ENCODE results near the gene GRK1.

The GRK1 gene

DNA sequence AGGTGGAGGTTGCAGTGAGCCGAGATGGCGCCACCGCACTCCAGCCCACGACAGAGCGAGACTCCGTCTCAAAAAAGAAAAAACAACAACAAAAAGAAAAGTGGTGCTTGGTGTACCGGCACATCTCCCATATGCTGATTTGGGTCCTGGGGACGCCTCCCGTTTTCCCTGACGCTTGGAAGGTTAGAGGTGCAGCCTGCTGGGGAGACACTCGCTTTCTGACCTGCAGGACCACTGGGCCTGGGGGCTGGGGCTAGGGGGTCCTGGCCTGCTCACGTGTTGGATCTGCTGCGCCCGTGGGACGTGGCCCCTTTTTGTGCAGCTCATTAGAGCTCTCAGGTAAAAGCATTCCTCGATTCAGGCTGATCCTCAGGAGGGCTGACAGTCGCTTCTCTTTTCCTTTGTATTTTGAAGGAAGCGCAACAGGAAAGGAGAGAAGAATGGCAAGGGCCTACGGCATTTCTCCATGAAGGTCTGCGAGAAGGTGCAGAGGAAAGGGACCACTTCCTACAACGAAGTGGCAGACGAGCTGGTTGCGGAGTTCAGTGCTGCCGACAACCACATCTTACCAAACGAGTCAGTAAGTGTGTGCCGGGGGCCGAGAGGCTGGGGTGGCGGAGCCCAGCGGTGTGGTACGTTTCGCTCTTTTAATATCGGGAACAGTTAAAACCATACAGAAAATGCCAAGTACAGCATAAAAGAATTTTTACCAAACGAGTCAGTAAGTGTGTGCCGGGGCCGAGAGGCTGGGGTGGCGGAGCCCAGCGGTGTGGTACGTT is 34.1 kb upstream of the GRK1 start:
- DNase-seq, result no peak

DNA sequence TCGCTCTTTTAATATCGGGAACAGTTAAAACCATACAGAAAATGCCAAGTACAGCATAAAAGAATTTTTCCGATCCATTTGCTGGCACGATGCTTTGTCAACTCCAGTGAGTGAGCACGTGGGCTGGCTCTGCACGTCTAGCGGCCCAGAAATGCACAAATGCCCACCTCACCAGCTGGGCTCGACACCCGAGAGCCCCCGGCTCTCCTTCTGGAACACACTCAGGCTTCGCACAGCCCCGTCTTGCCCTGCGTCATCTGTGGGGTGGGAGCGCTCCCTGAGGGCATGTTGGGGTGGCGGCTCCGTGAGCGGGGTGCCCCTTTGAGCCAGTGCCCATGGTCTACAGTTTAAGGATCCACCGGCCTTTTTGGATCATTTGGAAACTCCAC is 33.5 kb upstream of the GRK1 start:
- DNase-seq, result no peak

DNA sequence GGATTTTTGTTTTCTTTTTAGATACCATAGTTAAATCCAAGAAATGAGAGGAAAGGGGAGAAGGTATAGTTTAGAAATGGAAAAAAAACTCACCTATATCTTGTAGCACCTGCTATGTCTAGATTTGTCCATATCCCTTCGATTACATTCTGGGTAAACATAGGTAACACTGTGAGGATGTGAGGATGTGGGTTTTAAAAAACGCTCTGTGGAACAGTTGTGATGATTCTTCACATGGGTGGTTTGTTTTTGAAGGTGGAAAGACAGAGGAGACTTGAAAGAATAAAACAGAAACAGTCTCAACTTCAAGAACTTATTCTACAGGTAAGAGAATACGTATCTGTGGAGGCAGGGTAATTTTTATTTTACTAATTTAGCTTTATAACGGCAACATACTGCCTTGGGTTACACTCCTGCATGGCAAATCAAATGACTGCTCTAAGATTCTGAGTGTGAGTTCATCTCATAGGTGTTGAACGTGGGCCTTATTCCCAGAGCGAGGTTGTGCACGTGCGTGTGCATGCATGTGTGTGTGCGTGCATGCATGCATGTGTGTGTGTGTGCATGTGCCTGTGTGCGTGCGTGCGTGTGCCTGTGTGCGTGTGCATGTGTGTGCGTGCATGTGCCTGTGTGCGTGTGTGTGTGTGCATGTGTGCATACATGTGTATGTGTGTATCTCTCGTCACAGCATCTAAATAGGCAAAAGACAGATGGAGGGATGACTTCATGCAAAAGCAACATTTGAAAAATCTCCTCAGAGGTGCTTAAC is 32.6 kb upstream of the GRK1 start:
- DNase-seq, result no peak

DNA sequence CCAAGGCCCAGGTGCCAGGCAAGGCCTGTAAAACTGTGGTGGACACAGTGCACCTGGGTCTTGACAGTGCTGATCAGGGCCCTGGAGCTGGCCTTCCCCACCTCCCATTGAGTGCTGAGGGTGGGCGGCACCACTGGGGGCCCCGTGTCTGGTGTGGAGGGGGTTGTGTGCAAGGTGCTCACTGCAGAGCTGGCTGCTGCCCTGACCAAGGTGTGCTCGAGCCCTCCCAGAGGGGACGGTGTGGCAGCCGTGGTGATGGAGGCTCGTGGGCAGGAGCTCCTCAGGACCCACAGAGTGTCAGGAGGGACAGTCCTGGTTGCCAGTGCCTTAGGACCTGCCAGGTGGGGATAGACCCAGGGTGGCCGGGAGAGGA is 32.0 kb upstream of the GRK1 start:
- no peak for DNase-seq

DNA sequence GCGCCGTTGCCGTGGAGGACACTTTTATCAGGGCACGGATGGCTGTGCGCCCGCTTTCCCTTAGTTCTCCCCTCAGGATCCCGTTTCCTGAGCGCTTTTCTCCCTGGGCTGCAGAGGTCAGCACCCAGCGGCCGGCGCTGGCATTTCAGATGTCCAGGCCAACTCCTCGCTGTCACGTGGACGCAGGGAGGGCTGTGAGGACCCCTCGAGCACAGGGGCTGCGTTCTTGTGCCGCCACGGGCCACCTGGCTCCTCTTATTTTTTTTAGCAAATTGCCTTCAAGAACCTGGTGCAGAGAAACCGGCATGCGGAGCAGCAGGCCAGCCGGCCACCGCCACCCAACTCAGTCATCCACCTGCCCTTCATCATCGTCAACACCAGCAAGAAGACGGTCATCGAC is 31.3 kb upstream of the GRK1 start:
- DNase-seq, result no peak

DNA sequence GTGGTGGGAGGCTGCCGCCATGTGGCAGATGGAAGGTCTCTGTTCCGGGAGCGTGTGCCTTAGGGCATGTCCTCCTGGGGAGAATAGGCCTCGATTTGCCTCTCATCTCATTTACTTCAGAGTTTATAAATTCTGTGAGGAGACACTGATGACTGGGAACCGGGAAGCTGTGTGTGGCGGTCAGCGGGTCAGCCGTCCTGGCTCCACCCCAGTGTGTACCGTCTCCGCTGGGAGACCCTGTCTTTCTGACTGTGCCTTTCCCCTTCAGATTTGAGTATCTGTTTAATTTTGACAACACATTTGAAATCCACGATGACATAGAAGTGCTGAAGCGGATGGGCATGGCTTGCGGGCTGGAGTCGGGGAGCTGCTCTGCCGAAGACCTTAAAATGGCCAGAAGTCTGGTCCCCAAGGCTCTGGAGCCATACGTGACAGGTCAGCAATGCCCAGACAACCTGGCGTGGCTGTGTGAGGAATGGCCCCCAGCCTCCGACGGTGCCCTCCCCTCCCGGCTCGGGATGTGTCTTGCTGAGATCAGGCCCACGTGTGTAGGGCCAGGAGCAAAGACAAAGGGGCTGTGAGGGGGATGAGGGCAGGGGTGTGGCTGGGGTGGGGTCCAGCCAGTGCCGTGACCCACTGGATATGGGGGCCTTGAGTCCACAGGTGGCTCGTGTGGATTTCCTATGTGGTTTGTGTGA is 30.6 kb upstream of the GRK1 start:
- no peak for DNase-seq

DNA sequence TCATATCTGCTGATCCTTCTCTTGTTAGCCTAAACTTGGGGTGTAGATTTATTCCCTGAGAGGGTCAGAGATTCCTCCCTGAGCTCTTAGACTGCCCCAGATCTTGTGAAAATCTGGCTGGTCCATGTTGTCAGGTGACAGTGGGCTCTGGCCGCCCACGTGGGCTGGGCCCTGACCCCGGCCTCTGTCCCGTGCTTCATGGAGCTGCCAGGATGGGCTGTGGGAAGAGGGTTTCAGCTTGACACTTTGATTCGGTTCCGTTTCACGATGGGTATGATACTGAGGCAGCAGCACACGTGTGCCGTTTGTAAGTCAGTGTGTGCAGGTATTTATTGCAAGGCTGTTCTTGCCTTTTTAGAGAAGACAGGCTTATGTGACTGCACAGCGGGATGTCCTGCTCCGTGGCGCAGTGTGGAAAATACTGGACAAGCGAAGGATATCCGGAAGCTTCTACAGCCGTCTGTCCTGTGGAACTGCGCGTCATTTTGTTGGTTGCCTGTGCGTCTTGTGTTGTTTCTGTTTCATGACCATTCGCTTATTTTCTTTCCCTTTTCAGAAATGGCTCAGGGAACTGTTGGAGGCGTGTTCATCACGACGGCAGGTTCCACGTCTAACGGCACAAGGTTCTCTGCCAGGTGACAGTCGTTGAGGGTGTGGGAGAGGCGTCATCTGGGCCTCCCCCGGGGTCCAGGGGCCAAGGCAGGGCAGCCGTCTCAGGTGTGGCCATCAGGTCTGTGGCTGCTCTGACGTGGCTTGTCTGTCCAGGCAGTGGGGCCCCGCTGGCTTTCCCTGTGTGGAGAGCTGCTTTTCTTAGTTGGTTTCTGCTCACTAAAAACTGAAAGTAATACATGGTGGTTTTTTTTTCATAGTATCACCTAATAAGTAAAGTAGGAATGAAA is 29.5 kb upstream of the GRK1 start:
- no peak for DNase-seq

DNA sequence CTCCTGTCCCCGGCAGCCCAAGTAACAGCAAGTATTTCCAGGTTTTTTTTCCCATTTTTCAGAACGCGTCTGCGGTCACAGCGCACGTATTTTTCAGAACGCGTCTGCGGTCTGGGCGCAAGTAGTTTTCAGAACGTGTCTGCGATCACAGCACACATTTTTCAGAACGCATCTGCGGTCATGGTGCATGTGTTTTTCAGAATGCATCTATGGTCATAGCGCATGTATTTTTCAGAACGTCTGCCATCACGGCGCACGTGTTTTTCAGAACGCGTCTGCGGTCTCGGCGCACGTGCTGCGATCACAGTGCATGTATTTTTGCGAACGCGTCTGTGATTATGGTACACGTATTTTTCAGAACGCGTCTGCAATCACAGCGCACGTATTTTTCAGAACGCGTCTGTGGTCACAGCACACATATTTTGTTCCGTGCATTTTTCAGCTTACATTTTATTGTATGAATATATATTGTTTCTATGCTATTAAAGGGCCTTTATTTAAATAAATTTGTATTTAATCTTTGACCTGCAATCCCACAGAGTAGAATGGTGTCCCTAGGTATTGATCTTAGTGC is 28.8 kb upstream of the GRK1 start:
- no peak for DNase-seq

DNA sequence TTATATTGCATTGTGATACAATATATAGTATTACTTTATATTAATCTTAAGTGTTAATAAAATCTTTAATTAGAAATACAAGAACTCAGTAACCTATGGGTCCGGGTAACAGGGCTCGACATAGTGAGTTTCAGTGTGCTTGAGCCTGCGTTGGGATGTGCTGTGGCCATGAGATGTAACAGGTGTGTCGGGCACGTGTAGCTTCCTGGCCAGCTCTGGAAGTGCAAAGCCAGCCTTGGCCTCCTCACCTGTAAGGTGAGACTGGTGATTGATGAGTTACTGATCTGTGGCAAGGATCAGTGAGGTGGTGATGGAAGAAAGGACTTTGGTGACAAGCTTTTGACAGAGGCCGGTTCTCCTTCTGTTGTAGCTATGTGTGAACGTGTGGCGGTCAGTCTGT is 28.2 kb upstream of the GRK1 start:
- no peak for DNase-seq

DNA sequence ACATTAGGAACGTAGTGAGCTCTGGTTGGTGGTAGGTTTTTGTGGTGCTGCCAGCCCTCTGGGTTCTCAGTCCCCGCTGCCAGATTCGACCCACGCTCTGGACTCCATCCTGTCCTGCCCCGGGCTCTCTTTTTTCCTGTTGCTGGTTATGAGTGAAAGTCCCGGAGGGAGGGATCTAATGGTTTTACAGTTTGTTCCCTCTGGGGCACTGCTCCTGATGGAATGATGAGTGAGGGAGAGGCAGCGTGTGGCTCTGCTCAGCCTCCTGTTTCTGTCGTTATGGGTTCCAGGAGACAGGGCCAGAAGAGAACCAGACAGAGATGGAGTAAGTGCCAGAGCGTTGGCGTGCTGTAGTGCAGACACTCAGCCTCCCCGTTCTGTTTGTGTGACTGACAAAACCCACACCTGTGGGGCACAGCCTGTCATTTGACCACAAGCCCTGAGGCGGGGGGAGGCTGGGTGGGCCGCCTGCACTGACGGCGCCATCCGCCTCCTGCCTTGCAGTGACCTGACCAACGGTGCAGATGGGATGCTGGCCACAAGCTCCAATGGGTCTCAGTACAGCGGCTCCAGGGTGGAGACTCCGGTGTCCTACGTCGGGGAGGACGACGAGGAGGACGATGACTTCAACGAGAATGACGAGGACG is 27.3 kb upstream of the GRK1 start:
- DNase-seq, result no peak

DNA sequence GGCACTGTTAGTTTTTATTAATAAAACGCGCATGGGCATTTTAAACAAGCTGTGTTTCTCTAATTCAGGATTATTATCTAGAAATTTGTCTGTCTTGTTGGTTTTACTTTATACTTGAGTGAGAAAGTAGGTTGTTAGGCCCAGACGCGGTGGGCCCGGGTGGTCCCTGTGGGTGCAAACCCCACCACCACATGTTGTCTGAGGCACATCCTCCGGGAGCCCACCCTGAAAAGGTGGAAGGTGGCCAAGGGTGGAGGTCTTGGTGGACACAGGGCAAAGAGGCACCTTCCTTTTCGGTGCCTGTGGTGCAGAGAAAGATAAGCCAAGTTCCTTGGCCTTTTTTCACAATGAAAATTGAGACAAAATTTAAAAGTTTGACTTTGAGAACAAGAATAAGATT is 25.6 kb upstream of the GRK1 start:
- no peak for DNase-seq

DNA sequence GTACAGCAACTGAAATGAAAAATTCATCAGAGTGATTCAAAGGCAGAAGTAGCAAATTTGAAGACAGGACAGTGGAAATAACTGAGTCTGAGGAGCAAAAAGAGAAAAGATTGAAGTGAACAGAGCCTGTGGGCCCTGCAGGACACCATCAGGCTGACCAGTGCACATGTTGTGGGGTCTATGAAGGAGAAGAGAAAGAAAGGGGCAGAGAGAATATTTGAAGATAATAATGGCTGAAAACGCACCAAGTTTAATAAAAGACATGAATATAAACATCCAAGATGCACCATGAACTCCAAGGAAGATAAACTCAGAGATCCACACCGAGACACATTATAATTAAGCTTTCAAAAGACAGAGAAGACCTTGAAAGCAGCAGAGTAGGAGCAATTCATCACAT is 24.5 kb upstream of the GRK1 start:
- DNase-seq, result no peak

DNA sequence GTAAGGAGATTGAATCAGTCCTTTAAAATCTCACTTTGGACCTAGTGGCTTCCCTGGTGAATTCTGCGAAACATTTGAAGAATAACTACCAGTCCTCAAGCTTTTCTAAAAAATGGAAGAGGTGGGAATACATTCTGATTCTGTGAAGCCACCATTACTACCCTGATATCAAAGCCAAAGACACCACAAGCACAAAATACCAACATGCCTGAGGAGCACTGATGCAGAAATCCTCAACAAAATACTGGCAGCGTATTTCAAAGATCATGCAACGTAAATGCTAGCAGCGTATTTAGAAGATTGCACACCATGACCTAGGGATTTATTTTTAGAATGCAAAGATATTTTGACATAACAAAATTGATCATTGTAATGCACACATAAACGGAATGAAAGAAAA is 23.4 kb upstream of the GRK1 start:
- DNase-seq, result no peak

DNA sequence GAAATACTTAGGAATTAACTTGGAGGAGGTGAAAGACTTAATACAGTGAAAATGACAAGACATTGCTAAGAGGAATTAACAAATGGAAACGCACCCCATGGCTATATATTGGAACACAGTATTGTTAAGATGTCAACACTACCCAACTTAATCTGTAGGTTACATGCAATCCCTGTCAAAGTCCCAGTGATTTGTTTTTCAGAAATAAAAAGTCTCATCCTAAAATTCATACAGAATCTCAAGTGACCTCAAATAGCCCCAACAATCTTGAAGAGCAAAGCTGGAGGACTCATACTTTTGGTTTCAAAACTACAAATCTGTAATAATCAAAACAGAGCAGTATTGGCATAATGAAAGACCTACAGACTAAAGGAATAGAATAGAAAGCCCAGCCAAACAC is 22.2 kb upstream of the GRK1 start:
- DNase-seq, result no peak

DNA sequence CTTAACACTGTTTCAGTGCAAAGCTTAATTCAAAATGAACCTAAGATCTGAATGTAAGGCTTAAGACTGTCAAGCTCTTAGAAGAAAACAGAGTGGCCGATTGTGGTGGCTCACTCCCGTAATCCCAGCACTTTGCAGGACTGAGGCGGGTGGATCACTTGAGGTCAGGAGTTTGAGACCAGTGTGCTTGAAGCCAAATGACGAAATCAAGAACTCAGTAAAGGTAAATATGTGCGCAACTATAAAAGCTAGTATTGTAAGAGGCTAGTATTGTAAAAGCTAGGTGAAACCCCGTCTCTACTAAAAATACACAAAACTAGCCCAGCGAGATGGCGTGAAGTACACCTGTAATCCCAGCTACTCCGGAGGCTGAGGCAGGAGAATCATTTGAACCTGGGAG is 21.7 kb upstream of the GRK1 start:
- no peak for DNase-seq

DNA sequence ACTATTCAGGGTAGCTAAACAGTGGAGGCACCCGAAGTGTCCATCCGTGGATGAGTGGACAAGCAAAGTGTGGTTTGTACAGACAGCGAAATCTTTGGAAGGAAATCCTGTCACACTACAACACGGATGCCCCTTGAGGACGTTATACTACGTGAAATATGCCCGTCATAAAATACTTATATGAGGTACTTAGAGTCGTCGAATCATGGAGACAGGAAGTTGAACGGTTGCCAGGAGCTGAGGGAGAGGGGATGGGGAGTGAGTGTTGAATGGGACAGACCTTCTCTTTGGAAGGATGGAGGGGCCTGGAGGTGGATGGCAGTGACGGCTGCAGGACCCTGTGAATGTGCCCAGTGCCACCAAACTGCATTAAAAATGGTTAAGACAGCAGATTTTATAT is 20.6 kb upstream of the GRK1 start:
- DNase-seq, result no peak

DNA sequence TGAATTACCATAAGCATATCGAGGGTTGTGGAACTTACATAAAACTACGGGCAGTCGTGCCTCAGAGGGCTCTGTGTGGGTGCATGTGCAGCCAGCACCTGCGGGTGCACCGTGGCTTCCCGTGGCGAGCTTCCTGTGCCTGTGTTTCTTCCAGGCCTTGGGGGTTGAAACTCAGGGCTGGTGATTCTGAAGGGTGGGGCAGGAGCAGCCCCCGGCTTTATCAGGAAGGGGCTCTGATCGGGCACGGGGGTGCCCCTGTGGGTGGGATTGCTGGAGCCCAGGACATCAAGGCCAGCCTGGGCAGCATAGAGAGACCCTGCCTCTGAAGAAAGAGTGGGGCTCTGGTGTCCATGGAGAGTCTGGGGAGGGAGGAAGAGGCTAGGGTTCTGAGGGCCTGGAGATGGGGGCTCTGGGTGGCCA is 20.1 kb upstream of the GRK1 start:
- DNase-seq, result no peak

DNA sequence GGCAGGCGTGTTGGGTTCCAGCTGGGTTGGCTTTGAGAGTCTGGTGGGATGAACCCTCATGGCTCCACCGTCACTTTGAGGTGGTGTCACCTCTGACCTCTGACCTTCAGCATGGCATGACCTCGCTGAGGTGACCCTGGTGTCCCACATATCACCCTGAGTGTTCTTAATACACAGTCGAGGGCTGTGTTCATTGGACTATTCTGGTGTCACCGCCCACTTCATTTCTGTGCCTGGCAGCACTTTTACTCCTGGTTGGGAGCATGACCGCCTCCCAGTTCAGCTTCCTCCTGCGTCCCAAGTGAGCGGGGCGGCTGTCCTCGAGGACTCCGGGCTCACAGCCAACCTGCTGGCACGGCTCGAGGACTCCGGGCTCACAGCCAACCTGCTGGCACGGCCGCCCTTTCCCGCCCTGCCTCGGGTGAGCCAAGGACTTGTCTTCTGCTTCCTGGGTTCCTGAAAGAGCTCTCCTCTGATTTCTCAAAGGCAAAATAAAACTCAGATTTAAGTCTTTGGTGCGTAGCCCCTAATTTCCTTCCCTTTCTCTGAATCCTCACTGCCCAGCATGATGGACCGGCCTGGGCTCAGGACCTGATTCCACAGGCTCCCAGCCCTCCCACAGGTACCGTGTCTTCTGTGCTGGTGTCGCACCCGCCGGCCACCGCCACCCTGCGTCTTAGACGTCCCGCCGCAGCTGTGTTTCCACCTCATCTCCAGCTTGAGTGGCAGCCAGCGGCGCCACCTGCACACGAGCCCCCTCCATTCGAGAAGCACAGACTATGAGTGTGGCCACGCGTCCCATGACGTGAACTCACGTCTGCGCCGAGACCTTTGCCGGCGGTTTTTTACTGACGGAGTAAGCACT is 19.4 kb upstream of the GRK1 start:
- no peak for DNase-seq

DNA sequence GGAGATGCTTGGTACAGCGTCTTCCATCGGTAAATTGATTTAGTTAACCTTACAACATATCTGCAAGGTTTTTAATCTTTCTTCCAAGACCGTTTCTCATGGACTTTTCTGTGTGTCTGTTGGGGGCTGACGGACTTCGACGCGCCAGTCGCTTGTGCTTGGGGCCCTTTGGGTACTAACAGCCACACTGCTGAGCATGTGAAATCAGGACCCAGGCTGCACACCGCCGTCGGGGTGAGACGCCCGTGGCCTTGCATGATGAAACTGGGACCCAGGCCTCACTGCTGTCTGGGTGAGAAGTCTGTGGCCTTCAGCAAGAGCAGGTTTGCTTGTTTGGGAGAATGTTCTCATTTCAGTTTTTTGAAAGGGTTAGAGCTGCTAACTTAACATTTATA is 18.8 kb upstream of the GRK1 start:
- no peak for DNase-seq

DNA sequence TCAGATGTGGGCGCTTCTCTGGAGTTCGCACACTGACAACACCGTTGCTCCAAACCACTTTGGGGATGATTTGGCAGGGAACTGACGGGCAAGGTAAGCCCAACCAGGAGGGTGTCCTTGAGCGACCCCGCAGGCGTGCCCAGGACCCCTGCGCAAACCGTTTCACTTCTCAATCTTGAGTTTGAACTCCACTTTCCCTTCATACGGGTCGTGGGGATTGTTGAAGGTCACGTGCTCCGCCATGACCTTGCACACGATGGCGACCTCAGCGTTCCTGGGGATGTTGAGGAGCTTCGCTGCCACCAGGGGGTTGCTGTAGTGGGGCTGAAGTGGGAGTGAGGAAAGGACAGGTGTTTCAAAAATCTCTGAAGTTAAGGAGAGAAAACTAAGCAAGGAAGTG is 17.8 kb upstream of the GRK1 start:
- DNase-seq, result no peak

DNA sequence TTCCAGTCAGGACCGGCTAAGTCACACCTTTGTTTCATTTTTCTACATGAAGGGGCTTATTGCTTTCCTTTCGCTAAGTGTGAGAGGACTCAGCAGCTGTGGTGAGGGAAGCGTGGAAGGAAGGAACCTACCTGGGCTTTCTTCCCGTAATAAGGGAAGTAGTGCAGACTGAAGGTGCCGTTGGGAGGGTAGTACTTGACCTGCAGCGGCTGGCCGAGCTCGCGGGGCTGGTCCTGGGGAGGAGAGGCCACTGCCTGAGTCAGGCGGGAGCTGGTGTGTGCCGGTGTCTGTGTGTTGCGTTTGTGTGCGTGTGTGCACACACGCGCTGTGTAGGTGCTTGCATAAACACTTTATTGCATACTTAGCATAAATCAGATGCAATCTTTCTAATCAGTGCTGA is 16.7 kb upstream of the GRK1 start:
- no peak for DNase-seq
